ENCODE measurements around the gene SBNO1.
"Not testable (repeated sequence)": the region's sequence is repeated elsewhere in the genome, so short reads cannot be mapped to it uniquely, and the experiment has no call there.

Gene SBNO1

DNA sequence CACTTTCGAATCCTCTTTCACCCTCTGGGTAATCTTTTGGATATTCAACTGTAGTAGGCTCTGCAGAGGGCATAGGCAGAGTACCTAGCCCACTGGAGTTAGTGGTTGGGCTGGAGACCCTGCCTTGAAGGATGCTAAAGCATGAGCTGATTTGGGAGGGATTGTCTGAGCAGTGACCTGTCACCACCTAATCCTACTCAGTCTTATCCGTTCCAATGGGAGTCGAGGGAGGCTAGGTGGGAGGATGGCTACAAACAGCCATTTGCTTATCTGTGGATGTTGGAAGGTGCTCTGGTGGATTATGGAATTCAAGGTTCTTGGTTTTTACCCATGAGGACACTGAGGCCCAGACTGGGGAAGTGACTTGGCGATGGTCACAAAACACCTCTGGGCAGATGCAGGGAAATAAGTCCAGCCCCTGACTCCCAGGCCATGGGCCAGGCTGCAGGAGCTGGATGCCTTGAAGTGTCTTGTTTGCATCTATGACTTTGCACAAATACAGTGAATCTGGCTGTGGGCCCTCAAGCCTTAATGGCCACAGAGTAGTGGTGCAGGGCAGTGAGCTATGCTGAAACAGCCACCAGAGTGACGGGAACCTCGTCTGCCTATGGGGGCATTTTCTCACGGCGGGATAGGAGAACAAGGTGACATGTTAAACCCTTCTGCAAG lies 23.0 kb upstream of the SBNO1 start:
- Histone ChIP-seq H3F3A (ENCODE audit: insufficient read depth, low read length) (peaks cover 10% of the 10 kb centered on the region; the same call in 1 of the 2 replicates), H4K20me1 (ENCODE audit: insufficient read depth, low read length) (no peaks in the 10 kb centered on the region), H3K27me3 (replicated peaks; ENCODE audit: insufficient read depth, low read length) (no peaks in the 10 kb centered on the region), H3K79me2 (ENCODE audit: low read length) (peaks cover 41% of the 10 kb centered on the region), H3K4me1 (ENCODE audit: low read length) (peaks cover 10% of the 10 kb centered on the region), H3K27ac (ENCODE audit: low read length) (peak overlapping the region; percentile 56; the same call in 1 of the 2 replicates), H3K4me3 (ENCODE audit: low read length) (peak overlapping the region; percentile 61), H3K9me3 (replicated peaks; ENCODE audit: insufficient read depth, low read length) (no peaks in the 10 kb centered on the region), H3K36me3 (replicated peaks; ENCODE audit: insufficient read depth, low read length) (no peaks in the 10 kb centered on the region), H2AFZ (ENCODE audit: low read length) (peak overlapping the region; percentile 58; the same call in 1 of the 2 replicates), H3K9me2 (replicated peaks; ENCODE audit: insufficient read depth, low read length) (no peaks in the 10 kb centered on the region), H3K9ac (ENCODE audit: low read length) (peak overlapping the region; percentile 64; the same call in 1 of the 2 replicates), H3K4me2 (ENCODE audit: low read depth, low read length) (peak overlapping the region; percentile 78)
- DNase-seq: no peak
- TF ChIP-seq EZH2 (optimal IDR thresholded peaks at IDR 0.05; ENCODE audit: low read depth, low read length): no peak
- no peak for TF ChIP-seq EZH2phosphoT487 (IDR thresholded peaks at IDR 0.05; ENCODE audit: low read length)
- no peak for TF ChIP-seq CTCF (IDR thresholded peaks at IDR 0.05; ENCODE audit: low read length)

- peaks cover 41% of the 10 kb centered on the region for H3K79me2 ChIP-seq (ENCODE audit: low read length)
- not testable (repeated sequence) for H3K4me2 ChIP-seq (ENCODE audit: low read depth, low read length); DNase-seq; H3K27ac ChIP-seq (ENCODE audit: low read length); H3K9me3 ChIP-seq (replicated peaks; ENCODE audit: insufficient read depth, low read length); H3K36me3 ChIP-seq (replicated peaks; ENCODE audit: insufficient read depth, low read length); H3F3A ChIP-seq (ENCODE audit: insufficient read depth, low read length); H3K27me3 ChIP-seq (replicated peaks; ENCODE audit: insufficient read depth, low read length); H2AFZ ChIP-seq (ENCODE audit: low read length); H3K9ac ChIP-seq (ENCODE audit: low read length); H3K4me3 ChIP-seq (ENCODE audit: low read length); H3K9me2 ChIP-seq (replicated peaks; ENCODE audit: insufficient read depth, low read length); H4K20me1 ChIP-seq (ENCODE audit: insufficient read depth, low read length)
- peaks cover 10% of the 10 kb centered on the region for H3K4me1 ChIP-seq (ENCODE audit: low read length)
These were observed 20.9 kb upstream of the SBNO1 start for GRCh38 chr12:123385536-123385935.

GRCh38 chr12:123384994-123385376 lies 20.3 kb upstream of the SBNO1 start:
- DNase-seq: no peak
- no peak overlapping the region for H3K27ac ChIP-seq (ENCODE audit: low read length)
- no peak overlapping the region for H2AFZ ChIP-seq (ENCODE audit: low read length)

More at GRCh38 chr12:123384994-123385376, 20.3 kb upstream of the SBNO1 start:
- Histone ChIP-seq H4K20me1 (ENCODE audit: insufficient read depth, low read length) (no peaks in the 10 kb centered on the region), H3K9me3 (replicated peaks; ENCODE audit: insufficient read depth, low read length) (no peaks in the 10 kb centered on the region), H3K4me3 (ENCODE audit: low read length) (peak overlapping the region; percentile 81), H3K79me2 (ENCODE audit: low read length) (peaks cover 38% of the 10 kb centered on the region), H3K9me2 (replicated peaks; ENCODE audit: insufficient read depth, low read length) (no peaks in the 10 kb centered on the region), H3K36me3 (replicated peaks; ENCODE audit: insufficient read depth, low read length) (no peaks in the 10 kb centered on the region), H3K9ac (ENCODE audit: low read length) (peak overlapping the region; percentile 50; the same call in 1 of the 2 replicates), H3K27me3 (replicated peaks; ENCODE audit: insufficient read depth, low read length) (no peaks in the 10 kb centered on the region), H3K4me2 (ENCODE audit: low read depth, low read length) (peak overlapping the region; percentile 62; the same call in 1 of the 2 replicates), H3F3A (ENCODE audit: insufficient read depth, low read length) (peaks cover 10% of the 10 kb centered on the region; the same call in 1 of the 2 replicates), H3K4me1 (ENCODE audit: low read length) (peaks cover 10% of the 10 kb centered on the region)
- TF ChIP-seq EZH2phosphoT487 (IDR thresholded peaks at IDR 0.05; ENCODE audit: low read length): no peak
- no peak for TF ChIP-seq CTCF (IDR thresholded peaks at IDR 0.05; ENCODE audit: low read length)
- no peak for TF ChIP-seq EZH2 (optimal IDR thresholded peaks at IDR 0.05; ENCODE audit: low read depth, low read length)
